ENCODE data around the gene CILP.

- TF ChIP-seq CTCF (IDR thresholded peaks at IDR 0.05; ENCODE audit: low read depth, low read length) (no peak), EZH2phosphoT487 (IDR thresholded peaks at IDR 0.05; ENCODE audit: low read depth) (no peak)
Observed at GRCh38 chr15:65231306-65231705, 20.0 kb upstream of the CILP start.

Data from OCI-LY3 (cell line).